ENCODE results near the gene ARMH3. TPM values are rescaled to one million over a fixed set of nuclear protein-coding genes. Genes with fewer than 3 reads are reported as not detected.

ARMH3 gene
- total RNA-seq, 1 donor: 13.6 TPM

- peak; percentile 72 for DNase-seq (ENCODE audit: low read depth)
- no peak overlapping the region for H3K4me3 ChIP-seq (ENCODE audit: low read depth, low read length)
- no peak for TF ChIP-seq CTCF (IDR thresholded peaks at IDR 0.05; ENCODE audit: insufficient read depth, low read length)
Measured at GRCh38 chr10:101851411-101852116, 204.4 kb downstream of the ARMH3 start.

GRCh38 chr10:101850749-101851148, 205.2 kb downstream of the ARMH3 start:
- TF ChIP-seq CTCF (IDR thresholded peaks at IDR 0.05; ENCODE audit: insufficient read depth, low read length): no peak
- no peak for DNase-seq (ENCODE audit: low read depth)
- no peak overlapping the region for H3K4me3 ChIP-seq (ENCODE audit: low read depth, low read length)

GRCh38 chr10:101848894-101849351, 207.1 kb downstream of the ARMH3 start:
- H3K4me3 ChIP-seq (ENCODE audit: low read depth, low read length): no peak overlapping the region
- no peak for TF ChIP-seq CTCF (IDR thresholded peaks at IDR 0.05; ENCODE audit: insufficient read depth, low read length)
- DNase-seq (ENCODE audit: low read depth): no peak

DNA sequence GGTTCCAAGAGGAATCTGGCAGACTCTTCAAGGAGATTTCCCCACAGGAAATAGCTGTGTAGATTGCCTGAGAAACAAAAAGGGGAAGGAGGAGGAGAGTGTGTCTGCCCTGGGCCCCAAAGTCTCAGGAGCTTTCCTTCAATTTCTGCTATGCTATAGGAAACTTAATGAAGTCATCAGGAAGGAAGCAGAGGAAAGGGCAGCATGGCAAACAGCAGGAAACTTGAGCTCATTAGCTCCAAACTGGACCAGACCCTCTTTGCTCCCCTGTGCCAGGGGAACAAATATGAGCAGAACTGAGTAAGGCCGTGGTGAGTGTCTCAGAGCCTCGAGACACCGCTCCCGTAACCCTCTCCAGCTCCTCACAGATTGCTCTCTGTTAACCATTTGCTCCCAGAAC, 207.6 kb downstream of the ARMH3 start:
- no peak for DNase-seq (ENCODE audit: low read depth)
- H3K4me3 ChIP-seq (ENCODE audit: low read depth, low read length): no peak overlapping the region
- TF ChIP-seq CTCF (IDR thresholded peaks at IDR 0.05; ENCODE audit: insufficient read depth, low read length): no peak

- no peak for TF ChIP-seq CTCF (IDR thresholded peaks at IDR 0.05; ENCODE audit: insufficient read depth, low read length)
- DNase-seq (ENCODE audit: low read depth): no peak
Measured at GRCh38 chr10:101845893-101846292, 210.1 kb downstream of the ARMH3 start.

DNA sequence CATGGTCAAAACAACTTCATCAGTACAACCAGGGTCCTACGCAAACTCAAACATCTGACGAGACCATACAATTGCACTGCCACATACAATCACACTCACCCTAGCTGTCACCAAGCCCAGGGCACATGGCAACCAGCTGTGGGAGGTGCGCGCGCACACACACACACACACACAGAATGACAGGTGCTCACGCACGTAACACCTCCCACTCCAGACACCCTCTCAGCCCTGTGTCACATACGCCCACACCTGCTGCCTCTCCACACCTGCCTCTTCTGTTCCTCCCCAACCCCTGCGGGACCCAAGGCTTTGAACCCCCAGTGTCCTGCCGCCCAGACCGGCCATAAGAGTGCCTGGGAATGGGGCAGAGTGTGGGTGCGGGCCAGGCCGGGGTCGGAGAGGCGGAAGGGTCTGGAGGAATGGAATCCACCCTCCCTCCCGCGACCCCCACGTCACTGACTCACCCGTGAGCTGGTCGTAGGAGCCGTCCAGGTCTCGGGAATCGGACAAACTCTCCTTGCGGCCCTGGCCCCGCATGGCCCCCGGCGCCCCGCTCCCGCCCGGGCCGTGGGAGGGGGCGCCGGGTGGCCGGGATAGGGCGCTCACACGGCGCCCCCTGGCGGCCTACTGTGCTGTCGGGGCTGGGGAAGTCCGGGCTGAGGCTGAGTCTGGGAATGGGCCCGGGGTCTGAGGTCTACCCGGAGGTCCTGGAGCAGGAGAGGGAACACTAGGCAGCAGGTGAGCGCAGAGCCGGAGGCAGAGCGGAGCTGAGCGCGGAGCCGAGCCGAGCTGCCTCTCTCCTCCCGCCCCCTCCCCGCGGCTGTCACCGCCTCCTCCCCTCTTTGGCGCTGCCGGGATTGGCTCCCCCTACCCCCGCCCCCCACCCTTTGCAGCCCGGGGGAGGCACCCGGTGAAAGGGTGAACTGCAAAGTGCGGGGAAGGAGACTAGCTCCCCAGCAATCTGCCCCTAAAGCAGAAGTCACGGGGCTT, 212.6 kb downstream of the ARMH3 start, which contains the start of gene KCNIP2:
Gene KCNIP2, minus strand, starts transcription at position 769 of the 990 bp plus-strand sequence. Its CDS starts 232 bp downstream, at position 537.
- peak; percentile 37 for TF ChIP-seq CTCF (IDR thresholded peaks at IDR 0.05; ENCODE audit: insufficient read depth, low read length)
- DNase-seq (ENCODE audit: low read depth): no peak
- no peak within 1 kb of the TSS for H3K4me3 ChIP-seq (ENCODE audit: low read depth, low read length)

More at GRCh38 chr10:101845893-101846292, 210.1 kb downstream of the ARMH3 start:
- H3K4me3 ChIP-seq (ENCODE audit: low read depth, low read length): no peak overlapping the region
